SU-DHL-6 (cell line): Measurements from ENCODE around the gene DNAJB5.

Source experiments
- H2AFZ ChIP-seq: fragments of 200-600 bp; sonication (generic); 2 replicates; pipeline ENCODE4 v1.6.1; 2014; ENCODE audit warnings: low read depth, mild to moderate bottlenecking, moderate library complexity, mixed read lengths, antibody characterized with exemption, low read length; ENCODE audit not compliant: severe bottlenecking
- H3F3A ChIP-seq: fragments of 200-600 bp; shearing (Covaris generic); 2 replicates; pipeline ENCODE4 v1.6.0; 2016; ENCODE audit warnings: antibody characterized with exemption, mild to moderate bottlenecking; ENCODE audit not compliant: insufficient read depth
- H3K27ac ChIP-seq: fragments of 200-600 bp; sonication (generic); 2 replicates; pipeline ENCODE4 v1.5.1; 2016; ENCODE audit warnings: low read depth, mild to moderate bottlenecking, low read length, moderate library complexity, mixed read lengths
- H3K27me3 ChIP-seq: fragments of 200-600 bp; sonication (generic), shearing (Covaris generic); 2 replicates; pipeline ENCODE4 v1.6.0; 2014; ENCODE audit warnings: mild to moderate bottlenecking, low read length
- H3K36me3 ChIP-seq: fragments of 200-600 bp; sonication (generic); 2 replicates; pipeline ENCODE4 v1.6.1; 2014; ENCODE audit warnings: mild to moderate bottlenecking, low read length, mixed read lengths
- H3K4me2 ChIP-seq: fragments of 300-600, 200-600 bp; shearing (Covaris generic), sonication (generic); 2 replicates; pipeline ENCODE4 v1.6.0; 2014; ENCODE audit warnings: low read length, low read depth, mild to moderate bottlenecking; ENCODE audit not compliant: poor library complexity, severe bottlenecking
- H3K4me3 ChIP-seq: fragments of 200-600 bp; sonication (generic); 2 replicates; pipeline ENCODE4 v1.5.1; 2014; ENCODE audit warnings: antibody characterized with exemption, low read length, mild to moderate bottlenecking, mixed read lengths; ENCODE audit not compliant: insufficient read depth, poor library complexity, severe bottlenecking
- H3K79me2 ChIP-seq: fragments of 200-600 bp; sonication (generic); 2 replicates; pipeline ENCODE4 v1.6.1; 2014; ENCODE audit warnings: mild to moderate bottlenecking, low read length, moderate library complexity; ENCODE audit not compliant: insufficient read depth
- H3K9ac ChIP-seq: fragments of 200-600 bp; sonication (generic); 2 replicates; pipeline ENCODE4 v1.7.0; 2014; ENCODE audit warnings: mild to moderate bottlenecking, low read length
- H3K9me2 ChIP-seq: fragments of 200-600 bp; sonication (generic); replicated peaks from 2 replicates; pipeline ENCODE4 v1.6.1; 2014; ENCODE audit warnings: low read length; ENCODE audit not compliant: insufficient read depth
- H3K9me3 ChIP-seq: fragments of 200-600 bp; sonication (generic); 2 replicates; pipeline ENCODE4 v1.6.1; 2014; ENCODE audit warnings: low read length, mixed read lengths; ENCODE audit not compliant: insufficient read depth
- H4K20me1 ChIP-seq: fragments of 200-600 bp; sonication (generic); 2 replicates; pipeline ENCODE4 v1.6.1; 2014; ENCODE audit warnings: low read depth, mild to moderate bottlenecking, antibody characterized with exemption, low read length, moderate library complexity, mixed read lengths
- EZH2phosphoT487 ChIP-seq: fragments of 200-600 bp; sonication (generic), shearing (Covaris generic); conservative IDR thresholded peaks from 2 replicates; pipeline ENCODE4 v1.6.1; 2018; ENCODE audit warnings: mild to moderate bottlenecking, antibody characterized with exemption, low read length, moderate library complexity, mixed read lengths
- TF ChIP-seq, protein P1 (sequence below): fragments of 200-600 bp; sonication (generic); IDR thresholded peaks from one replicate; pipeline ENCODE4 v1.5.1; 2017; ENCODE audit warnings: antibody characterized with exemption, mild to moderate bottlenecking, low read length, moderate library complexity; ENCODE audit not compliant: insufficient read depth, poor library complexity, severe bottlenecking

The DNAJB5 gene

DNA sequence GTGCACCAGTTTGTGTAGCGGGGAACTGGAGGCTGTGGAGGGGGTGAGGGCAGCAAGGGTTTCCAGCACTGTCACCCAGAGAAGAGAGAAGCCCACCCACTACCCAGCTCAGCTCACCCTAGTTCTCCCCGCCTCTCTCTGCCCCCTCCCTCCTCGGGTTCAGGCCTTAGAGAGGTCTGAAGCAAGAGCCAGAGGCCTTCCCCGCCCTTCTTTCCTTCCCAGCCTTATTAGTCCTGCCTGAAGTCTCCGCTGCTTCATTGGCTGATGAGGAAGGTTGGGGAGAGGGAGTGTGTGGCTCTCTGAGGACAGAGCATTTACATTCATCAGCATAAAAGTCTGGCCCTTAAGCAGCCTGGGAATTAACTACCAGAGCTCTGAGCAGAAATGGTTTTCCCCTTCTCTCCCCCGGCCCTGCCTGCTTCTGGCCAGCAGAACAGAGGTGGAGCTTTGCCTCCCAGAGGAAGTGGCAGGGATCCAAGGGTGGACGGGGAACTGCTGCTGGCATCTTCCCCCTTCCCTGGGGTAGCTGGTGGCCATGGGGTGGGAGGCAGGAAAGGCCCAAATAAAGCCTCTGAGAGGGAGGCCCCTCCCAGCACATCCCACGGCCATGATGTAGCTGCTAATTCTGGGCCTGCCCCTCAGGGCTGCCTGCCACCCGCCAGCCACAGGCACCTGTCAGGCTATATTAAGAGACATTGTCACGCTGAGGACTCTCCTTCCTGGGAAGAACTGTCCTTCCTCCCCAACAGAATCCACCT, 4.1 kb downstream of the DNAJB5 start:
- no peak overlapping the region for H2AFZ ChIP-seq
- no peaks in the 10 kb centered on the region for H4K20me1 ChIP-seq
- H3K27me3 ChIP-seq, result no peaks in the 10 kb centered on the region
- no peak overlapping the region for H3K9ac ChIP-seq
- no peaks in the 10 kb centered on the region for H3K79me2 ChIP-seq
- TF ChIP-seq, protein P1, sequence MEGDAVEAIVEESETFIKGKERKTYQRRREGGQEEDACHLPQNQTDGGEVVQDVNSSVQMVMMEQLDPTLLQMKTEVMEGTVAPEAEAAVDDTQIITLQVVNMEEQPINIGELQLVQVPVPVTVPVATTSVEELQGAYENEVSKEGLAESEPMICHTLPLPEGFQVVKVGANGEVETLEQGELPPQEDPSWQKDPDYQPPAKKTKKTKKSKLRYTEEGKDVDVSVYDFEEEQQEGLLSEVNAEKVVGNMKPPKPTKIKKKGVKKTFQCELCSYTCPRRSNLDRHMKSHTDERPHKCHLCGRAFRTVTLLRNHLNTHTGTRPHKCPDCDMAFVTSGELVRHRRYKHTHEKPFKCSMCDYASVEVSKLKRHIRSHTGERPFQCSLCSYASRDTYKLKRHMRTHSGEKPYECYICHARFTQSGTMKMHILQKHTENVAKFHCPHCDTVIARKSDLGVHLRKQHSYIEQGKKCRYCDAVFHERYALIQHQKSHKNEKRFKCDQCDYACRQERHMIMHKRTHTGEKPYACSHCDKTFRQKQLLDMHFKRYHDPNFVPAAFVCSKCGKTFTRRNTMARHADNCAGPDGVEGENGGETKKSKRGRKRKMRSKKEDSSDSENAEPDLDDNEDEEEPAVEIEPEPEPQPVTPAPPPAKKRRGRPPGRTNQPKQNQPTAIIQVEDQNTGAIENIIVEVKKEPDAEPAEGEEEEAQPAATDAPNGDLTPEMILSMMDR, result no peak
- no peak for TF ChIP-seq EZH2phosphoT487
- no peak overlapping the region for H3K27ac ChIP-seq
- no peaks in the 10 kb centered on the region for H3K9me3 ChIP-seq
- no peak overlapping the region for H3K4me3 ChIP-seq
- H3K9me2 ChIP-seq, result no peaks in the 10 kb centered on the region
- no peaks in the 10 kb centered on the region for H3F3A ChIP-seq
- no peak overlapping the region for H3K4me2 ChIP-seq
- no peaks in the 10 kb centered on the region for H3K36me3 ChIP-seq

DNA sequence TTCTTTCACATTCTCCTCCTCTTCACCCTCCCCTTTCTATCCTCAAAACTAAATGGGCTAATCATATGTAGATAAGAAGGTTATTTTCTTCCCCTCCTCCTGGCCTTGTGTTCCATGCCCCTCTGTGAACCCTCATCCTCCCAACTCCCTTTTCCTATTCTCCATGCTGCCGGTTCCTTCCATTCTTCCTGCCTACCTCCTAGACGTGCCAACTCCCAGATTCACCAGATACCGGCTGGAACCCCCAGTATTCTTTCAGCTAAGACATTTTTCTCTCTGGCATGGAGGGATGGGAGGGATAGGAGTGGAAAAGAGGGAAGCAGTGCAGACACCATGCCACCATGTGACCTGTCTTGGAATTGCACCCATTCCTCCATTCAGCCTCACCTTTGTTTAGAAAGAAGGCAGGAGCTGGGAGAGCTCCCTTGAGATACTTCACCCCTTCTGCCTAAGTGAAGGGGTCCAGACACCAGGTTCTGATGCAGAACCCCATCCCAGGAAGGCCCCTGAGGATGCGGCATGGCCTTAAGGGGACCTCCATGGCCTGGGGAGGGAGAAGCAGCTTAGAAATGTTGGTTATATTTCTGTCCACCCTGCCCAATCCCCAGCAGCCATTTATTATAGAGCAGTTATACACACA, 4.8 kb downstream of the DNAJB5 start:
- Histone ChIP-seq H3K4me2 (no peak overlapping the region), H4K20me1 (no peaks in the 10 kb centered on the region), H3K27ac (no peak overlapping the region), H3K9me2 (no peaks in the 10 kb centered on the region), H3K9me3 (no peaks in the 10 kb centered on the region), H3K36me3 (no peaks in the 10 kb centered on the region), H3K9ac (no peak overlapping the region), H3K27me3 (no peaks in the 10 kb centered on the region), H3K79me2 (no peaks in the 10 kb centered on the region), H3F3A (no peaks in the 10 kb centered on the region), H3K4me3 (no peak overlapping the region), H2AFZ (no peak overlapping the region)
- TF ChIP-seq, protein P1, result peak; percentile 41
- TF ChIP-seq EZH2phosphoT487, result no peak

DNA sequence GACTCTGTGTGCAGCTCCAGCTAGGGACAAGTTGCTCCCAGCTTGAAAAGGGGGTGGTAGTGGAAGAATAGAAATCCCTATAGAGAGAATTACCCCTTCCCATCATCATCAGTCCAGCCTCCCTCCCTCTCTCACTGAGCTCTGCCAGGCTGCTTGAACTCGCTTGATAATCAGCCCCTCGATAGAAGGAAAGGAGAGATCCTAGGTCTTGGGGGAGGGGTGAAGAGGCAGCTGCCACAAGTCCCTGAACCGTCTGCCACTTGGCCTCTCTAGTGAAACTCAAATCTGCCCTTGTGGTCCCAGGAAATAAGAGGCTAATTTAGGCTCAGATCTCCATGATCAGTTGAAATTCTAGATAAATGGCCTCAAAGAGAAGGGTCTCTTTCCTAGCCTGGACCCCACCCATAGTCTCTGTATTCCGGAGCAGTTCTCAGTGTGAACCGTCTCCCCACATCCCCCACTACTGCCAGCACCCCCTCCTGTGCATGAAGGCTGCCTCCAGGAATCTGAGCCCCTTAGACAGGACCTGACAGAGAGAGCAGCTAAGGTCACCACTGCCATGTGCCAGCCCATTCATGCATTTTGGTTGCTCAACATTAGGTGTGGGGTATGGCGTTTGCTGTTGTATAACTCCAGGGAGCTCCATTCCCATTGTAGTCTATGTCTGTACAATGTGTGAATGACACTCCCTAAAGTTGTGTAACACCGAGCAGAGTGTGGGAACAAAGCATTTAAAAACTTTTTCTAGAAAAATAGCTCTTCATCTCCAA, 5.5 kb downstream of the DNAJB5 start:
- Histone ChIP-seq H3K36me3 (no peaks in the 10 kb centered on the region), H3K9me2 (no peaks in the 10 kb centered on the region), H3K4me3 (no peak overlapping the region), H4K20me1 (no peaks in the 10 kb centered on the region), H3K79me2 (no peaks in the 10 kb centered on the region), H3F3A (no peaks in the 10 kb centered on the region), H2AFZ (no peak overlapping the region), H3K9ac (no peak overlapping the region), H3K9me3 (no peaks in the 10 kb centered on the region), H3K27ac (no peak overlapping the region), H3K4me2 (no peak overlapping the region), H3K27me3 (no peaks in the 10 kb centered on the region)
- TF ChIP-seq, protein P1, result no peak
- TF ChIP-seq EZH2phosphoT487, result no peak
